ENCODE data around the gene RAPGEF1. TPM values are rescaled to one million over a fixed set of nuclear protein-coding genes. Genes with fewer than 3 reads are reported as not detected.

The RAPGEF1 gene
- total RNA-seq, 2 donors from 2014 or later, result 170 to 175 TPM

- Mint-ChIP-seq H3K36me3 (ENCODE audit: insufficient read depth in 2 of 2) (peaks cover 0 to 5% of the 10 kb centered on the region in 2 donors), H3K4me1 (ENCODE audit: low read depth) (peaks cover 86% of the 10 kb centered on the region), H3K9me3 (no peaks in the 10 kb centered on the region), H3K4me3 (peak overlapping the region in 1 of 2 donors; percentile 78), H3K27ac (peak overlapping the region; percentile 58), H3K27me3 (ENCODE audit: low read depth) (no peaks in the 10 kb centered on the region)
- DNase-seq (no peak), ATAC-seq (replicated peaks in 1 of 2) (no peak)
Measured at GRCh38 chr9:131706608-131706970, 33.3 kb downstream of the RAPGEF1 start.

DNA sequence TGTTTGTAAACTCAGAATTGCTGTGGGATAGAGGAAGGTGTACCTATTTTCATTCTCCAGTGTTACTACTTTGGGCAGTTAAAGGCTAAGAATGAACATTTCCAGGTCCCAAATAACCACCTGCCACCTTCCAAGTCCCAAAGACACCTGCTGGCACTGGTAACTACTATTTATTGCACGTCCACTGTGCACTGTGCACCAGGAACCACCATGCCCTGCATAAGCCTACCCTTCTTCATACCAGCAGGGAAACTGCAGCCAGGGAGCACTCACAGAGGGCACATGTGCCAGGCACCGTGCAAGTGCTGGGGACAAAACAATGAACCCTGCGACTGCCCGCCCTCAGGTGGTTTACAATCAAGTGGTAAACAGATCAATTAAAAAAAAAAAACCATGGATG is 34.9 kb downstream of the RAPGEF1 start:
- DNase-seq (no peak), ATAC-seq (replicated peaks in 1 of 2) (no peak)
- Mint-ChIP-seq H3K4me3 (peak overlapping the region in 1 of 2 donors; percentile 78), H3K9me3 (no peaks in the 10 kb centered on the region), H3K36me3 (ENCODE audit: insufficient read depth in 2 of 2) (peaks cover 0 to 5% of the 10 kb centered on the region in 2 donors), H3K4me1 (ENCODE audit: low read depth) (peaks cover 76% of the 10 kb centered on the region), H3K27me3 (ENCODE audit: low read depth) (no peaks in the 10 kb centered on the region), H3K27ac (peak overlapping the region; percentile 67)

- DNase-seq (no peak), ATAC-seq (replicated peaks in 1 of 2) (no peak)
- H3K36me3 Mint-ChIP-seq (ENCODE audit: insufficient read depth in 2 of 2), result peaks cover 0 to 5% of the 10 kb centered on the region in 2 donors
- peak overlapping the region in 1 of 2 donors; percentile 21 for H3K4me3 Mint-ChIP-seq
- no peaks in the 10 kb centered on the region for H3K27me3 Mint-ChIP-seq (ENCODE audit: low read depth)
- no peaks in the 10 kb centered on the region for H3K9me3 Mint-ChIP-seq
- peaks cover 76% of the 10 kb centered on the region for H3K4me1 Mint-ChIP-seq (ENCODE audit: low read depth)
- H3K27ac Mint-ChIP-seq, result no peak overlapping the region
Measured at GRCh38 chr9:131704141-131704983, 35.5 kb downstream of the RAPGEF1 start.

DNA sequence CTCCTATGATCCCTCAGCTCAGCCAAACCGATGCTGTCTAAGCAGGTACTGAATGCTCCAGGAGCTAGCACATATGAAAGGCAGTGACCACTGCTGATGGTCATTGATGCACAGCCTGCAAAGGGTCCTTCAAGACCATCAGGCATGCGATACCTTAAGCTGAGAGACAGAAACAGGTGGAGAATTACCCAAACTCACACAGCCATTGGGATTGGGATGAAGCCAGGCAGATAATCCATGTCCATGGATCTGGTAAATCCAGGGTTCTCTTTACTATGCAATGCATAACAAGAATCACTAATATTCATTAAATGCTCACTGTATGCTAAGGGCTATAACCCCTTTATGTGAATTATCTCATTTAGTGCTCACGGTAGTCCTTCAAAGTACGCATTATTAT is 36.2 kb downstream of the RAPGEF1 start:
- H3K36me3 Mint-ChIP-seq (ENCODE audit: insufficient read depth in 2 of 2), result peaks cover 0 to 5% of the 10 kb centered on the region in 2 donors
- H3K27ac Mint-ChIP-seq, result no peak overlapping the region
- DNase-seq (no peak), ATAC-seq (replicated peaks in 1 of 2) (no peak)
- no peak overlapping the region for H3K4me3 Mint-ChIP-seq
- H3K4me1 Mint-ChIP-seq (ENCODE audit: low read depth), result peaks cover 76% of the 10 kb centered on the region
- no peaks in the 10 kb centered on the region for H3K9me3 Mint-ChIP-seq
- H3K27me3 Mint-ChIP-seq (ENCODE audit: low read depth), result no peaks in the 10 kb centered on the region

GRCh38 chr9:131702911-131703310 is 37.0 kb downstream of the RAPGEF1 start:
- ATAC-seq (replicated peaks in 1 of 2), result no peak
- H3K4me1 Mint-ChIP-seq (ENCODE audit: low read depth), result peaks cover 76% of the 10 kb centered on the region
- H3K27ac Mint-ChIP-seq, result no peak overlapping the region
- no peak overlapping the region for H3K4me3 Mint-ChIP-seq
- DNase-seq, result no peak
- no peaks in the 10 kb centered on the region for H3K27me3 Mint-ChIP-seq (ENCODE audit: low read depth)
- H3K9me3 Mint-ChIP-seq, result no peaks in the 10 kb centered on the region
- H3K36me3 Mint-ChIP-seq (ENCODE audit: insufficient read depth in 2 of 2), result peaks cover 0 to 5% of the 10 kb centered on the region in 2 donors

- Mint-ChIP-seq H3K4me1 (ENCODE audit: low read depth) (peaks cover 71% of the 10 kb centered on the region), H3K36me3 (ENCODE audit: insufficient read depth in 2 of 2) (peaks cover 0 to 5% of the 10 kb centered on the region in 2 donors), H3K9me3 (no peaks in the 10 kb centered on the region), H3K27me3 (ENCODE audit: low read depth) (no peaks in the 10 kb centered on the region), H3K4me3 (no peak overlapping the region), H3K27ac (no peak overlapping the region)
- ATAC-seq (replicated peaks in 1 of 2) (no peak), DNase-seq (no peak)
Measured at GRCh38 chr9:131701789-131702337, 38.0 kb downstream of the RAPGEF1 start.

GRCh38 chr9:131701436-131701781 is 38.5 kb downstream of the RAPGEF1 start:
- Mint-ChIP-seq H3K27me3 (ENCODE audit: low read depth) (no peaks in the 10 kb centered on the region), H3K9me3 (no peaks in the 10 kb centered on the region), H3K36me3 (ENCODE audit: insufficient read depth in 2 of 2) (peaks cover 0 to 2% of the 10 kb centered on the region in 2 donors), H3K4me3 (no peak overlapping the region), H3K27ac (no peak overlapping the region), H3K4me1 (ENCODE audit: low read depth) (peaks cover 67% of the 10 kb centered on the region)
- ATAC-seq (replicated peaks in 1 of 2), result no peak
- DNase-seq, result no peak

GRCh38 chr9:131700765-131701435 is 39.0 kb downstream of the RAPGEF1 start:
- no peaks in the 10 kb centered on the region for H3K36me3 Mint-ChIP-seq (ENCODE audit: insufficient read depth in 2 of 2)
- H3K27ac Mint-ChIP-seq, result no peak overlapping the region
- ATAC-seq (replicated peaks in 1 of 2) (no peak), DNase-seq (no peak)
- no peaks in the 10 kb centered on the region for H3K27me3 Mint-ChIP-seq (ENCODE audit: low read depth)
- H3K9me3 Mint-ChIP-seq, result no peaks in the 10 kb centered on the region
- peaks cover 64% of the 10 kb centered on the region for H3K4me1 Mint-ChIP-seq (ENCODE audit: low read depth)
- no peak overlapping the region for H3K4me3 Mint-ChIP-seq

GRCh38 chr9:131700076-131700475 is 39.8 kb downstream of the RAPGEF1 start:
- Mint-ChIP-seq H3K4me1 (ENCODE audit: low read depth) (peaks cover 64% of the 10 kb centered on the region), H3K27me3 (ENCODE audit: low read depth) (no peaks in the 10 kb centered on the region), H3K27ac (peak overlapping the region; percentile 48), H3K4me3 (no peak overlapping the region), H3K9me3 (no peaks in the 10 kb centered on the region), H3K36me3 (ENCODE audit: insufficient read depth in 2 of 2) (peaks cover 0 to 1% of the 10 kb centered on the region in 2 donors)
- ATAC-seq (replicated peaks in 1 of 2) (no peak), DNase-seq (no peak)

DNA sequence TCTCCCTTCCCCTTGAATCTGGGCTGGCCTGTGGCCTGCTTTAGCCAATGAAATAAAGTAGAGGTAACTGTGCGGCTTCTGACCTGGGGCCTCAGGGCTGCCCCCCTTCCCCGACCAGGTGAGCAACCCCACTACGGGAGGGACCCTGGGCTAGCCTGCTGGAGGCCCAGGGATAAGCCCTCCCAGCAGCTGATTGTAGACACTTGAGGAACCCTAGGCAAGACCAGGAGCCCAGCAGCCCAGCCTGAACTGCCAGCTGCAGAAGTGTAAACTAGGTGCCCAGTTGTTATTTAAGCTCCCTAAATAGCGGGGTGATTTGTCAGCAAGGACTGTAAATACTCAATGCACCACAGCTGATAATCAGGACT is 41.3 kb downstream of the RAPGEF1 start:
- DNase-seq, result no peak
- Mint-ChIP-seq H3K4me1 (ENCODE audit: low read depth) (peaks cover 67% of the 10 kb centered on the region), H3K36me3 (ENCODE audit: insufficient read depth in 2 of 2) (peaks cover 1 to 2% of the 10 kb centered on the region in 2 donors), H3K9me3 (no peaks in the 10 kb centered on the region), H3K27ac (no peak overlapping the region), H3K27me3 (ENCODE audit: low read depth) (no peaks in the 10 kb centered on the region), H3K4me3 (no peak overlapping the region)
- peak in 1 of 2 donors; percentile 19 for ATAC-seq (replicated peaks in 1 of 2)

- no peak overlapping the region for H3K4me3 Mint-ChIP-seq
- H3K36me3 Mint-ChIP-seq (ENCODE audit: insufficient read depth in 2 of 2), result peaks cover 1 to 2% of the 10 kb centered on the region in 2 donors
- DNase-seq, result no peak
- no peak overlapping the region for H3K27ac Mint-ChIP-seq
- peak in 1 of 2 donors; percentile 42 for ATAC-seq (replicated peaks in 1 of 2)
- peaks cover 72% of the 10 kb centered on the region for H3K4me1 Mint-ChIP-seq (ENCODE audit: low read depth)
- H3K27me3 Mint-ChIP-seq (ENCODE audit: low read depth), result no peaks in the 10 kb centered on the region
- H3K9me3 Mint-ChIP-seq, result no peaks in the 10 kb centered on the region
Measured at GRCh38 chr9:131697908-131698617, 41.8 kb downstream of the RAPGEF1 start.

DNA sequence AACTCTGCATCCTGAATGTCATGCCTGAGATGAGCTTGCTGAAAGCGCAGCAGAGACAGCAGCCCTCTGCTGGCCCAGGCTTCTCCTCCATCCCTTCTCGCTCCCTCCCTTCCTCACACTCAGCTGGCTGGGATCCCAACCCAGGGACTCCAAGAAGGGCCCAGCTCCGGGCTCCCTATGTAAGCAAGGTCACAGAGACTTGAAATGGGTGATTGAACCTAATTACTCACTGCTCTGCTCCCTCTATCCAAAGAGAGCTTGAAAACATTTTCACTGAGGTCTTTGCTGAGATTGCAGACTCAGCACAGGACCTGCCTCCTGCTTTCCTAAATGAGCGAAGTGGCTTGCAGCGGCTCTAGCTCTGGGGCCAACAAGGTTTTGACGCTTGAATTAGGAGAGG is 42.8 kb downstream of the RAPGEF1 start:
- Mint-ChIP-seq H3K36me3 (ENCODE audit: insufficient read depth in 2 of 2) (peaks cover 2 to 3% of the 10 kb centered on the region in 2 donors), H3K9me3 (no peaks in the 10 kb centered on the region), H3K27me3 (ENCODE audit: low read depth) (no peaks in the 10 kb centered on the region), H3K4me1 (ENCODE audit: low read depth) (peaks cover 76% of the 10 kb centered on the region), H3K27ac (no peak overlapping the region), H3K4me3 (no peak overlapping the region)
- DNase-seq, result no peak
- no peak for ATAC-seq (replicated peaks in 1 of 2)
